Vagina (tissue), 2 donors: ENCODE results near the gene P4HTM.

Experiments used
- POLR2A ChIP-seq, 2 donors: fragments of 450-650 bp; IDR thresholded peaks; one replicate each; pipeline ENCODE4 v1.6.1; 2017; ENCODE audit warnings: antibody characterized with exemption in 2 of 2, mild to moderate bottlenecking in 2 of 2, moderate library complexity in 2 of 2
- TF ChIP-seq, protein P1 (sequence below), 3 experiments: fragments of 450-650 bp in 2 of 3; fragments of 200-600 bp in 1 of 3; sonication (generic) in 1 of 3; IDR thresholded peaks; one replicate each; pipeline ENCODE4 v1.5.1; 2017 to 2019; ENCODE audit warnings: antibody characterized with exemption in 3 of 3, mild to moderate bottlenecking in 2 of 3, moderate library complexity in 2 of 3

DNA sequence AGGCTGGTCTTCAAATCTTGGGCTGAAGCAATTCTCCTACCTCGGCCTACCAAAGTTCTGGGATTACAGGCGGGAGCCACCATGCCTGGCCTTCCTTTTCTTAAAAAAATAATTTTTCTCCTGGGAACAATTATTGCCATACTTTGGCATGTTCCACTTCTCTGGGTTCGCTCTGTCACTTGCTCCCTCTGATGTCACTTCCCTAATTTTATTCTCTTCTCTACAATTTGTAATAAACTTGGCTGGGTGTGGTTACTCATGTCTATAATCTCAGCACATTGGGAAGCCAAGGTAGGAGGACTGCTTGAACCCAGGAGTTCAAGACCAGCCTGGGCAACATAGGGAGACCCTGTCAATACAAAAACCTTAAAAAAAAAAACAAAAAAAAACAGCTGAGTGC lies 45.2 kb downstream of the P4HTM start:
- TF ChIP-seq, protein P1, sequence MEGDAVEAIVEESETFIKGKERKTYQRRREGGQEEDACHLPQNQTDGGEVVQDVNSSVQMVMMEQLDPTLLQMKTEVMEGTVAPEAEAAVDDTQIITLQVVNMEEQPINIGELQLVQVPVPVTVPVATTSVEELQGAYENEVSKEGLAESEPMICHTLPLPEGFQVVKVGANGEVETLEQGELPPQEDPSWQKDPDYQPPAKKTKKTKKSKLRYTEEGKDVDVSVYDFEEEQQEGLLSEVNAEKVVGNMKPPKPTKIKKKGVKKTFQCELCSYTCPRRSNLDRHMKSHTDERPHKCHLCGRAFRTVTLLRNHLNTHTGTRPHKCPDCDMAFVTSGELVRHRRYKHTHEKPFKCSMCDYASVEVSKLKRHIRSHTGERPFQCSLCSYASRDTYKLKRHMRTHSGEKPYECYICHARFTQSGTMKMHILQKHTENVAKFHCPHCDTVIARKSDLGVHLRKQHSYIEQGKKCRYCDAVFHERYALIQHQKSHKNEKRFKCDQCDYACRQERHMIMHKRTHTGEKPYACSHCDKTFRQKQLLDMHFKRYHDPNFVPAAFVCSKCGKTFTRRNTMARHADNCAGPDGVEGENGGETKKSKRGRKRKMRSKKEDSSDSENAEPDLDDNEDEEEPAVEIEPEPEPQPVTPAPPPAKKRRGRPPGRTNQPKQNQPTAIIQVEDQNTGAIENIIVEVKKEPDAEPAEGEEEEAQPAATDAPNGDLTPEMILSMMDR (IDR thresholded peaks at IDR 0.05), result no peak
- TF ChIP-seq POLR2A (IDR thresholded peaks at IDR 0.05), result no peak
